Ishikawa (cell line): ENCODE results near the gene LURAP1L.

ENCODE experiments used
- CEBPB ChIP-seq: IDR thresholded peaks from 2 replicates; pipeline ENCODE4 v1.6.1; 2012
- CREB1 ChIP-seq: IDR thresholded peaks from 2 replicates; pipeline ENCODE4 v1.6.1; 2012; ENCODE audit warnings: low read depth
- EGR1 ChIP-seq: IDR thresholded peaks from 2 replicates; pipeline ENCODE4 v1.6.1; 2012
- EP300 ChIP-seq: IDR thresholded peaks from 2 replicates; pipeline ENCODE4 v1.6.1; 2012; ENCODE audit warnings: borderline replicate concordance
- FOXM1 ChIP-seq: IDR thresholded peaks from 2 replicates; pipeline ENCODE4 v1.6.1; 2012; ENCODE audit warnings: low read depth, borderline replicate concordance
- MAX ChIP-seq: IDR thresholded peaks from 2 replicates; pipeline ENCODE4 v1.6.1; 2012
- NFIC ChIP-seq: IDR thresholded peaks from 2 replicates; pipeline ENCODE4 v1.6.1; 2012
- RAD21 ChIP-seq: IDR thresholded peaks from 2 replicates; pipeline ENCODE4 v1.6.1; 2012; ENCODE audit warnings: low read depth
- REST ChIP-seq: IDR thresholded peaks from 2 replicates; pipeline ENCODE4 v1.6.1; 2012; ENCODE audit warnings: low read depth, mild to moderate bottlenecking
- TAF1 ChIP-seq: IDR thresholded peaks from 2 replicates; pipeline ENCODE4 v1.6.1; 2012; ENCODE audit warnings: low read depth, mild to moderate bottlenecking
- TCF12 ChIP-seq: IDR thresholded peaks from 2 replicates; pipeline ENCODE4 v1.6.1; 2012; ENCODE audit warnings: low read depth
- TEAD4 ChIP-seq: IDR thresholded peaks from 2 replicates; pipeline ENCODE4 v1.6.1; 2012
- USF1 ChIP-seq: IDR thresholded peaks from 2 replicates; pipeline ENCODE4 v1.6.1; 2012
- YY1 ChIP-seq: IDR thresholded peaks from 2 replicates; pipeline ENCODE4 v1.6.1; 2012; ENCODE audit warnings: low read depth
- ZBTB7A ChIP-seq: IDR thresholded peaks from 2 replicates; pipeline ENCODE4 v1.6.1; 2012; ENCODE audit warnings: low read depth

LURAP1L gene

GRCh38 chr9:12785941-12786340, 11.1 kb downstream of the LURAP1L start:
- TF ChIP-seq TAF1: no peak
- TF ChIP-seq EGR1: no peak
- no peak for TF ChIP-seq YY1
- no peak for TF ChIP-seq CREB1
- TF ChIP-seq NFIC: no peak
- no peak for TF ChIP-seq REST
- no peak for TF ChIP-seq MAX
- no peak for TF ChIP-seq TEAD4
- TF ChIP-seq ZBTB7A: no peak
- no peak for TF ChIP-seq TCF12
- TF ChIP-seq FOXM1: no peak
- no peak for TF ChIP-seq EP300
- TF ChIP-seq USF1: no peak

- TF ChIP-seq REST (no peak), CREB1 (no peak), CEBPB (no peak), FOXM1 (no peak), USF1 (no peak), TCF12 (no peak), ZBTB7A (no peak), TAF1 (no peak), EGR1 (no peak), MAX (no peak), EP300 (no peak), TEAD4 (no peak), RAD21 (no peak), YY1 (no peak), NFIC (no peak)
These were observed 15.2 kb downstream of the LURAP1L start for GRCh38 chr9:12790001-12790400.

GRCh38 chr9:12790883-12791282, 16.1 kb downstream of the LURAP1L start:
- no peak for TF ChIP-seq CEBPB

- TF ChIP-seq MAX (no peak), TAF1 (no peak), ZBTB7A (no peak), CREB1 (no peak), EP300 (no peak)
These were observed 19.4 kb downstream of the LURAP1L start for GRCh38 chr9:12794101-12794799.

- TF ChIP-seq RAD21 (no peak), NFIC (no peak), REST (no peak), TCF12 (no peak), FOXM1 (no peak), TAF1 (no peak), EGR1 (no peak), YY1 (no peak), CEBPB (no peak), USF1 (no peak), TEAD4 (no peak), CREB1 (no peak), EP300 (no peak), MAX (no peak)
These were observed 21.8 kb downstream of the LURAP1L start for GRCh38 chr9:12796601-12797000.
